Stomach (tissue), 9 donors: ENCODE measurements around the gene GSTCD. TPM values are rescaled to one million over a fixed set of nuclear protein-coding genes. Genes with fewer than 3 reads are reported as not detected.

Source experiments
- DNase-seq, 2 donors: peaks; one replicate each; pipeline versions ENCODE4 v3.0.0 to v3.0.0-alpha.2; 2013 to 2019
- H3K27ac ChIP-seq, 5 donors: fragments of 200-600 bp in 4 of 5; sonication (generic) in 4 of 5; one replicate each; pipeline ENCODE4 v1.5.1; 2013 to 2019; ENCODE audit warnings: mild to moderate bottlenecking in 1 of 5, moderate library complexity in 1 of 5
- H3K27me3 ChIP-seq, 3 donors: fragments of 200-600 bp; sonication (generic); one replicate each; pipeline ENCODE4 v1.5.1; 2017 to 2019; ENCODE audit warnings: mixed run types in 1 of 3
- H3K36me3 ChIP-seq, 4 donors: fragments of 200-600 bp; sonication (generic); 1 replicate in 3 of 4; 2 replicates in 1 of 4; pipeline ENCODE4 v1.5.1; 2016 to 2019
- H3K4me1 ChIP-seq, 4 donors: fragments of 200-600 bp; sonication (generic); one replicate each; pipeline ENCODE4 v1.5.1; 2016 to 2019
- H3K4me3 ChIP-seq, 4 donors: fragments of 200-600 bp; sonication (generic) in 3 of 4; one replicate each; pipeline ENCODE4 v1.5.1; 2016 to 2019; ENCODE audit warnings: mild to moderate bottlenecking in 1 of 4
- H3K9me3 ChIP-seq, 4 donors: fragments of 200-600 bp; sonication (generic); one replicate each; pipeline ENCODE4 v1.5.1; 2016 to 2019
- CTCF ChIP-seq, 7 experiments: fragments of 450-650 bp in 4 of 7; fragments of 200-600 bp in 3 of 7; sonication (generic) in 3 of 7; IDR thresholded peaks; one replicate each; pipeline ENCODE4 v1.5.1; 2016 to 2019; ENCODE audit warnings: antibody characterized with exemption in 7 of 7, control low read depth in 2 of 7, mild to moderate bottlenecking in 1 of 7
- EP300 ChIP-seq: sonication (generic); formaldehyde crosslinking; IDR thresholded peaks from one replicate; pipeline ENCODE4 v1.6.1; 2017; ENCODE audit warnings: antibody characterized with exemption
- POLR2A ChIP-seq, 4 donors: fragments of 450-650 bp; IDR thresholded peaks; one replicate each; pipeline ENCODE4 v1.6.1; 2016; ENCODE audit warnings: antibody characterized with exemption in 4 of 4, control low read depth in 2 of 4, mild to moderate bottlenecking in 1 of 4, moderate library complexity in 1 of 4
- POLR2AphosphoS5 ChIP-seq, 3 donors: sonication (generic); formaldehyde crosslinking; IDR thresholded peaks; one replicate each; pipeline ENCODE4 v1.6.1; 2016; ENCODE audit warnings: antibody characterized with exemption in 3 of 3
- WGBS, 5 donors: extraction: QIAGEN DNeasy Blood & Tissue Kit in 3 of 5; methylation state at CpG; one replicate each; pipeline versions ENCODE4 v1.1.5 to v1.1.7; 2013 to 2018; 5-methylcytosine and 5-hydroxymethylcytosine counted together
- intact Hi-C: fragments of 100-400 bp; cut with DNase I; formaldehyde crosslinking; loops from one replicate; pipeline ENCODE4 v1.15.1; 2023; ENCODE audit warnings: low total_unique reads
- polyA plus RNA-seq, 3 donors: library from polyadenylated mRNA; stranded (reverse); fragments of 200-250 nt; gene quantifications; one replicate each; pipeline ENCODE4 v1.2.3, GENCODE V29; 2013
- total RNA-seq, 5 donors: library from RNA; depleted of rRNA; stranded (reverse); fragments of >200 nt; gene quantifications; one replicate each; pipeline versions ENCODE4 v1.1.0 to v1.2.3, GENCODE V29; 2014 to 2016
- donor health status: healthy with polysubstance abuse.
- donor health status: Bipolar disorder and iron deficiency.
- donor health status: healthy.

Gene GSTCD
- total and polyA plus RNA-seq, 8 donors: 1.6 to 129 (median 8.1) TPM

GRCh38 chr4:105662935-105663675 lies 45.5 kb upstream of the GSTCD start:
- H3K4me3 ChIP-seq: no peak overlapping the region
- intact Hi-C loops: no loop called here
- TF ChIP-seq CTCF (IDR thresholded peaks at IDR 0.05) (no peak), EP300 (no peak), POLR2AphosphoS5 (IDR thresholded peaks at IDR 0.05) (no peak), POLR2A (IDR thresholded peaks at IDR 0.05) (no peak)
- peaks cover 0 to 8% (median 2%) of the 10 kb centered on the region in 4 donors for H3K4me1 ChIP-seq
- no peak for DNase-seq
- H3K36me3 ChIP-seq: peaks cover 0 to 6% (median 0%) of the 10 kb centered on the region in 4 donors
- no peaks in the 10 kb centered on the region for H3K27me3 ChIP-seq
- WGBS, 5 donors: 74 to 98% (median 94%) methylated on average over 2 of the region's 2 CpGs
- no peaks in the 10 kb centered on the region for H3K9me3 ChIP-seq
- H3K27ac ChIP-seq: no peak overlapping the region

- intact Hi-C loops: no loop called here
- Histone ChIP-seq H3K27me3 (no peaks in the 10 kb centered on the region), H3K4me1 (no peaks in the 10 kb centered on the region), H3K36me3 (peaks cover 0 to 6% (median 0%) of the 10 kb centered on the region in 4 donors), H3K27ac (no peak overlapping the region), H3K9me3 (no peaks in the 10 kb centered on the region), H3K4me3 (no peak overlapping the region)
- TF ChIP-seq CTCF (IDR thresholded peaks at IDR 0.05): no peak
- no peak for TF ChIP-seq POLR2A (IDR thresholded peaks at IDR 0.05)
- no peak for TF ChIP-seq POLR2AphosphoS5 (IDR thresholded peaks at IDR 0.05)
- 47 to 61% (median 59%) methylated on average over 5 of the region's 5 CpGs for WGBS, 5 donors
- DNase-seq: peak in 1 of 2 donors; percentile 23
These were observed 41.9 kb upstream of the GSTCD start for GRCh38 chr4:105666693-105667092.

- peak in 1 of 2 donors; percentile 32 for DNase-seq
- Histone ChIP-seq H3K36me3 (peaks cover 0 to 6% (median 0%) of the 10 kb centered on the region in 4 donors), H3K4me3 (no peak overlapping the region), H3K4me1 (no peaks in the 10 kb centered on the region), H3K9me3 (no peaks in the 10 kb centered on the region), H3K27me3 (no peaks in the 10 kb centered on the region), H3K27ac (peak overlapping the region in 1 of 5 donors; percentile 1)
- intact Hi-C loops: no loop called here
- no peak for TF ChIP-seq EP300
- TF ChIP-seq POLR2AphosphoS5 (IDR thresholded peaks at IDR 0.05): no peak
- no peak for TF ChIP-seq POLR2A (IDR thresholded peaks at IDR 0.05)
- TF ChIP-seq CTCF (IDR thresholded peaks at IDR 0.05): no peak
These were observed 37.9 kb upstream of the GSTCD start for GRCh38 chr4:105670684-105671083.

GRCh38 chr4:105671301-105671700 lies 37.3 kb upstream of the GSTCD start:
- intact Hi-C loops: no loop called here
- Histone ChIP-seq H3K27me3 (no peaks in the 10 kb centered on the region), H3K36me3 (peaks cover 0 to 6% (median 0%) of the 10 kb centered on the region in 4 donors), H3K9me3 (no peaks in the 10 kb centered on the region), H3K4me3 (no peak overlapping the region), H3K27ac (peak overlapping the region in 1 of 5 donors; percentile 1), H3K4me1 (no peaks in the 10 kb centered on the region)
- no peak for DNase-seq
- TF ChIP-seq POLR2A (IDR thresholded peaks at IDR 0.05): no peak
- no peak for TF ChIP-seq EP300
- no peak for TF ChIP-seq CTCF (IDR thresholded peaks at IDR 0.05)
- TF ChIP-seq POLR2AphosphoS5 (IDR thresholded peaks at IDR 0.05): no peak
- 78 to 83% (median 82%) methylated on average over 2 of the region's 2 CpGs for WGBS, 5 donors
